Measurements from ENCODE around the gene DNAJB6.
"Not testable (repeated sequence)": the region's sequence is repeated elsewhere in the genome, so short reads cannot be mapped to it uniquely, and the experiment has no call there.

Gene DNAJB6

GRCh38 chr7:157445246-157445955 is 108.6 kb downstream of the DNAJB6 start:
- no peak for DNase-seq

DNA sequence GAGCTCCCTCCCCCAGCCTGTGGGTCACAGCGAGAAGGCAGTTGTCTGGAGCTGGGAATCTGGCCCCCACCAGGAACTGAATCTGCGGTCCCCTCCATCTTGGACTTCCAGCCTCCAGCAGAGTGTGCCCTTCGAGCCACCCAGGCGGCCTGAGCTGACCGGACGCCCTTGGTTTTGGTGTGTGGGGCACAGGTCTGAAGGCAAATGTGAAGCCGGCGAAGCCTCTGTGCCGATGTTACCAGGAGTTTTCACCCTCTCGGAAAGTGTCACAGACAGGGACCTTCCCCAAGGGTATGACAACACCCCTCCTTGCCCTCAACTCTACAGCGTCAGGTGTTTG is 109.1 kb downstream of the DNAJB6 start:
- DNase-seq: no peak

- DNase-seq: no peak
Measured at GRCh38 chr7:157446322-157446721, 109.5 kb downstream of the DNAJB6 start.

DNA sequence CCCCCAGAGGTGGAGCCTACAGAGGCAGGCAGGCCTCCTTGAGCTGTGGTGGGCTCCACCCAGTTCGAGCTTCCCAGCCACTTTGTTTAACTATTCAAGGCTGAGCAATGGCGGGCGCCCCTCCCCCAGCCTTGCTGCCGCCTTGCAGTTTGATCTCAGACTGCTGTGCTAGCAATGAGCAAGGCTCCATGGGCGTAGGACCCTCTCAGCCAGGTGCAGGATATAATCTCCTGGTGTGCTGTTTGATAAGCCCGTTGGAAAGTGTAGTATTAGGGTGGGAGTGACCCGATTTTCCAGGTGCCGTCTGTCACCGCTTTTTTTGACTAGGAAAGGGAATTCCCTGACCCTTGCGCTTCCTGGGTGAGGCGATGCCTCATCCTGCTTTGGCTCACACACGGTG is 117.2 kb downstream of the DNAJB6 start:
- not testable (repeated sequence) for DNase-seq

GRCh38 chr7:157457355-157458253 is 120.8 kb downstream of the DNAJB6 start:
- no peak for DNase-seq

DNA sequence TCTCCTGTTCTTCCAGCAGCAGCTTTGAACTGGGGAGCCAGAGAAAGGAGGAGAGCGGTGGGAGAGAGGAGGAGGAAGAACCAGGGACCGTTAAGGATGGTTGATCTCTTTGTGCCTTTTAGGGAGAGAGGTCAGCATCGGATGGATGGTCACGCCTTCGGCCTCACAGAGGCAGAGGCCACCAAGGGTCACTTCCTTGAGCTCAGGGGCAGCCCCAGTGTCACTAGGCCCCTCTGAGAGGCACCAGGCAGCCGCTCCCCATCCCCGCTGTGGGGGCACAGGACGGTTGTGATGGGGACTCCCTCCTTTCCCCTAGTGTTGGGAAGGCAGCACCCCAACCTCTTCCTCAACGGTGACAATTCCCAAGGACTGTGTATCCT is 121.4 kb downstream of the DNAJB6 start:
- DNase-seq: no peak

DNA sequence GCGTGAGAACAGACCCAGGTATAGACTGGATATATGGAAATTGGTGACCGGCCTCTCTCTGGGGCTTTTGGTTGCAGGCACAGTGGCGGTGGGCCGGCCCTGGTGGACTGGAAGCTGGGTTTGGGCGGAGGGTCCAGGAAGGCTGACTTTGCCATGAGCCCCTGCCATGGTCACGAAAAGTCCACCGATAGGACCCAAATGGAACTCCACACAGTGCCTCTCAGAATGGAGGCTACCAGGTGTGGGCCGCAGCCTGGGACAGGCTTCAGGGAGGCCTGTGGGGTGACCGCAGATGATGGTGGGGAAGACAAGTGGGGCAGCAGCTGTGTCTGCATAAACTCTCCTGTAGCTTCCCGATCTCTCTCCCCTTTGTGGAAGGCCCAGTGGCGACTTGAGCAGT is 123.2 kb downstream of the DNAJB6 start:
- DNase-seq: no peak

GRCh38 chr7:157460721-157461120 is 123.9 kb downstream of the DNAJB6 start:
- no peak for DNase-seq

GRCh38 chr7:157461573-157462418 is 125.0 kb downstream of the DNAJB6 start:
- no peak for DNase-seq

- no peak for DNase-seq
Measured at GRCh38 chr7:157462419-157462771, 125.6 kb downstream of the DNAJB6 start.

DNA sequence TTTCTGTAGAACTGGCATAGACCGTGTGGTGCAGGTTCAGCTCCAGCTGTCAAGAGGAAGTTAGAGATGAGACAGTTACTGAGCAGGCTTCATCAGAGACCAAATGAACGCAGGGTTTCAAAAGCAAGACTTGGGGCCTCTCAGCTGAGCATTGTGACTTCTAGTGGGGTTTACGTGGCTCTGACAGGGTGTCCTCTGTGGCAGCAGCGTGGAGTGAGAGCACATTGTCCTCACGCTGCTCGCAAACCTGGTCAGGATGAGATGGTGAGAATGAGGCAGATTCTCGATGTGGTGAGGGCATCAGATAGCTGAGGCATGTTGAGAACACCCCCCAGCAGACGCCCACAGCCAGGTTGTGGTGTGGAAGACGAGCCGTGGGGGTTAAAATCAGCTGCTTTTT is 126.0 kb downstream of the DNAJB6 start:
- DNase-seq: no peak

GRCh38 chr7:157463245-157463644 is 126.4 kb downstream of the DNAJB6 start:
- DNase-seq: no peak

- DNase-seq: no peak
Measured at GRCh38 chr7:157464111-157464970, 127.5 kb downstream of the DNAJB6 start.

- no peak for DNase-seq
Measured at GRCh38 chr7:157464971-157465886, 128.4 kb downstream of the DNAJB6 start.

GRCh38 chr7:157465891-157466866 is 129.4 kb downstream of the DNAJB6 start:
- no peak for DNase-seq

GRCh38 chr7:157466867-157467261 is 130.1 kb downstream of the DNAJB6 start:
- no peak for DNase-seq

Measured in hematopoietic multipotent progenitor cell treated with erythropoietin and hydrocortisone succinate and interleukin-3 and kit ligand, for 8 days (in vitro differentiated cells).